ENCODE data around the gene TLL2.
"Not testable (repeated sequence)": the region's sequence is repeated elsewhere in the genome, so short reads cannot be mapped to it uniquely, and the experiment has no call there.

TLL2 gene

DNA sequence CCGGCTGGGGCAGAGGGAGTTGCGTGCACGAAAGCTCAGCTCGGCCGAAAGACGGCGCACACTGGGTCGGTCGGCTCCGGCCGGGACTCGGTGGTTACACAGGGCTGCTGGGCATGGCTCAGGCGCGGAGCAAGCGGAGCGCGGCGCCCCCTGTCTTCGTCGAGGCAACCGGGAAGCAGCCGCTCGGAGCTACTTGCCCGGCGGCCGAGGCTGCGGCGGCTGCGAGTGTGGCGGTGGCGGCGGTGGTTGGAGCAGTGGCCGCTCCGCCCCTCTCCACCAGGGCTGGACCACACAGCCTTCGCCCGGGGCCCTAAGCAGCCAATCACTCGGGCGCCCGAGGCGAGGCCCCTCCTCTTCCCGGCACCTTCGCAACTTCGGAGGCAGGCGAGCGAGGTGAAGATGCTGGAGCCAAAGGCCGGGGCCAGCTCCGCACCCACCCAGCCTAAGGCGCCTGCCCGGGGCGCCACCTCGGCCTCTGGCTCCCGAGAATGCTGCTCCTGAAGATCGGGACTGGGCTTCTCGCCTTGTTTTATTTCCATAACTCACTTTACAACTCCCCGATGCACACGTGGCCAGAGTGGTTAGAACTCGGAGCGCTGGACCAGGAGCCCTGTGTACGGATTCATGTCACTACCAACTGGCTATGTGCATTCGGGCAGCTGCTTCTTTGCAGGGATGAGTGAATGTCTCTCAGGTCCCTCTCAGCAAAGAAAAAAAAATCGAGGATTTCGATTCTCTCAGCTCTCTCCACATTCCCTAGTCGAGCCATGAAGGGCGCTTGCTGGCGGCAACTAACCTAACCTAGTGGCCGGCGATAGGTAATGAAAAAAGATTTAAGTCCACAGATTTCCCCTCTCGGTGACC, at the start of gene TLL2:
TLL2 (minus strand) TSS at position 229 of the 864 bp plus-strand sequence. CDS start 241 bp downstream, outside the sequence.
- DNase-seq, result peak; percentile 81

GRCh38 chr10:96560966-96561887, 47.5 kb upstream of the TLL2 start:
- no peak for DNase-seq

GRCh38 chr10:96560489-96560888, 46.8 kb upstream of the TLL2 start:
- no peak for DNase-seq

GRCh38 chr10:96556003-96556402, 42.3 kb upstream of the TLL2 start:
- no peak for DNase-seq

- no peak for DNase-seq
Observed at GRCh38 chr10:96555330-96555729, 41.6 kb upstream of the TLL2 start.

DNA sequence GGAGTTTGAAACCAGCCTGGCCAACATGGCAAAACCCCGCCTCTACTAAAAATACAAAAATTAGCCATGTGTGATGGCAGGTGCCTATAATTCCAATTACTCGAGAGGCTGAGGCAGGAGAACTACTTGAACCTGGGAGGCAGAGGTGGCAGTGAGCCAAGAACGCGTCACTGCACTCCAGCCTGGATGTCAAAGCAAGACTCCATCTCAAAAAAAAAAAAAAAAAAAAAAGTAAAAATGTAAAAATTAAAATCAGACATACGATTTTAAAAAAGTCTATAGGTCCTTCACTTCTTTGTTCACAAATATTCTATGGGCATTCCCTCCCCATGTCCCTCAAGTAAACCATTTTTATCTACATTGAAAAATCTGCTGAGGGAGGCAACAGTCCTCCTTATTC, 34.9 kb upstream of the TLL2 start:
- no peak for DNase-seq

- not testable (repeated sequence) for DNase-seq
Observed at GRCh38 chr10:96545558-96545957, 31.8 kb upstream of the TLL2 start.

- no peak for DNase-seq
Observed at GRCh38 chr10:96541921-96542320, 28.2 kb upstream of the TLL2 start.

GRCh38 chr10:96540240-96540639, 26.5 kb upstream of the TLL2 start:
- DNase-seq, result no peak

- no peak for DNase-seq
Observed at GRCh38 chr10:96538683-96539082, 25.0 kb upstream of the TLL2 start.

GRCh38 chr10:96536129-96536528, 22.4 kb upstream of the TLL2 start:
- DNase-seq, result no peak

DNA sequence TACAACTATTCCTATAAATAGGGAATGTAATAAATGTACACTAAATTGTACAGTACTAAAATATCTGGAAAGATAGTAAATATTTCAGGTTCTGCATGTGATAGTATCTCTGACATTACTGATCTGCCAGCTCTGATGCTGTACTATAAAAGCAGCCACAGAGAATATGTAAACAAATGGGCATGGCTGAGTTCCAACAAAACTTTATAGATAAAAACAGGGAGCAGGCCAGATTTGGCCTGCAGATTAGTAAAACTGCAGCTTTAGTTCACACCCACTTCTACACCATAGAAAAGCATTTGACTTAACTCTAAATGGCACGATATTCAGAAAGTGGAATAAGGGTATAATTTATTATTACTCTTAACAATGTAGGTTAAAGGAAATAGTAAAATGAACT, 18.8 kb upstream of the TLL2 start:
- DNase-seq, result no peak

GRCh38 chr10:96529634-96530279, 16.0 kb upstream of the TLL2 start:
- DNase-seq, result no peak

GRCh38 chr10:96524741-96525140, 11.0 kb upstream of the TLL2 start:
- DNase-seq, result no peak

- DNase-seq, result no peak
Observed at GRCh38 chr10:96517284-96517683, 3.6 kb upstream of the TLL2 start.

DNA sequence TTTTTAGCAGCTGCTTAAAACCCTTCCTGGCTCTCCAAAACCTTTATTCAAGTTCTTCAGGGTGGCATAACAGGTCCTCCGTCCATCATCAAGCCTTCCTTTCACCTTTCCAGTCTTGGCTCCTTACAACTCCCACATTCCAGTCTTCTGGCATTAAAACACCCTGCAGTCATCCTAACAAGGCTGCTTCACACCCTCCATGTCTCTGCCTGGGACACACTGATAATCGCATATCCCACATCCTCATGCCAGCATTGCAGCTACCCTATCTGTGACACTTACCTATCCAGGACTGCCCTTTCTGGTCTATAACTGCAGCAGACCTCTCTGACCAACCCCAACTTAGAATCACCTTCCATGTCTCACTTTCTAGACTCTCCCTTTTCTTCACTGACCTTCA, 2.6 kb upstream of the TLL2 start:
- no peak for DNase-seq

GRCh38 chr10:96513305-96513697, 425 bp downstream of the TLL2 start:
- DNase-seq, result no peak

- DNase-seq, result no peak
Observed at GRCh38 chr10:96512524-96513304, 1.0 kb downstream of the TLL2 start.

DNA sequence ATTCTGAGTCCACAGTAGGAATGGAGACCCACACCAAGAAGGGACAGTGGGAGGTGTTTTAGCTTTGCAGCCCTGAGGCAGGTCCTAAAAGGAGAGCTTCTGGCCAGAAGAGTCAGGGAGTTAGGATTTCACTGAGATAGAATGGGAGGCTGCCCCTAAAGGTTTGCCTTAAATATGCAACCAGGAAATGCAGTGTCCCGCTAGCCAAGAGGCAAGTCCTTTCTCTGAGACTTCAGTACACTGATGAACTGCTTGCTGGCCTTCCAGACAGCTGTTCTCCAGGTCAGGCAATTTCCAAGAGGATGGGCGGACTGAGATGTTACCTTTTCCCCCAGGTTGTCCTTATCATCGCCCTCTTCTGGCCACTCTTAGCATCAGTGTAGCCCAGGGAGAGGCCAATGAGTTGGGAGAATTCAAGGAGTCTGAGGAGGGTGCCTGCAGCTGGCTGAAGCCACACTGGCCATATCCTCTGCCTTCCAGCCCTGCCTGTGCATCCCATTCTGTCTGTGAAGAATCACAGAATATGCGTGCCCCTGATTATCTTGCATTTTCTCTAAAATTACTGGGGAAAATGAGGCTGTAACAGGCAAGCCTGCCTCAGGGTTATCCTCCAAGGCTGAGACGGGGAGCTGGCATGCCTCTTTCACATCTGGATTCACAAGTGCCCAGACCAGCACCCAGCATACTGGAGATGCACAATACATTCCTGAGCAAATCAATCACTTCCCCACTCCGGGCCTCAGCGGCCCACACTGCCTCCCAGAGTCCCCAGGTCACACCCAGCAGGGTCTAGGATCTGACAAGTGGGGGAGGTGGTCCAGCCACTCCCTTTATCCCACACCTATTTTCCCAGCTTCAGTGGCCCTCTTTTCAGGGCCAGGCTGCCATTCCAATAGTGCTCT, 2.4 kb downstream of the TLL2 start:
- DNase-seq, result peak; percentile 59

DNA sequence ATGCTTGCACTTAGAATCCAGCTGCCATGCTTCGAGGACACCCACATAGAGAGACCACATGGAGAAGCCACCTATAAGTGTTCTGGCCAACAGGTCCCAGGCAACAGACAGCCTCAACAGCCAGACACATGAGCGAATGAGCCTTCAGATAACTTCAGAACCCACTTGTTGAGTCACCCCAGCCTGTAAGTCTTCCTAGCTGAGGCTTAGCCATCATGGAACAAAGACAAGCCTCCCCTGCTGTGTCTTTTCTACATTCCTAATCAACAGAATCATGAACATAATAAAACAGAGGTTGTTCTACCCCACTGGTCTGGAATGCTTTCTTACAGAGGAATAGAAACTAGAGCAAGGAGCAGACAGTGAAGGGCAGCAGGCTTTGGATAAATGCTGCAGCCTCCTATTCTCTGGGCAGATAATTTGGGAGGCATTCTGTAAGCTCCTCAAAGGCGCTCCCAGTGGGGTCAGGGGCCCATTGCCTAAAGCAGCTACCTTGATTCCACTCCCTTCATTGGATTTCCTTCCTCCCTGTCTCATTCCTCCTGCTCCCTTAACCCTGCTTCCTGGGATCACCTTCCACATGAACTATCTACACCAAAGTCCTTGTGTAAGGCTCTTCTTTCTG, 4.6 kb downstream of the TLL2 start:
- DNase-seq, result no peak

DNA sequence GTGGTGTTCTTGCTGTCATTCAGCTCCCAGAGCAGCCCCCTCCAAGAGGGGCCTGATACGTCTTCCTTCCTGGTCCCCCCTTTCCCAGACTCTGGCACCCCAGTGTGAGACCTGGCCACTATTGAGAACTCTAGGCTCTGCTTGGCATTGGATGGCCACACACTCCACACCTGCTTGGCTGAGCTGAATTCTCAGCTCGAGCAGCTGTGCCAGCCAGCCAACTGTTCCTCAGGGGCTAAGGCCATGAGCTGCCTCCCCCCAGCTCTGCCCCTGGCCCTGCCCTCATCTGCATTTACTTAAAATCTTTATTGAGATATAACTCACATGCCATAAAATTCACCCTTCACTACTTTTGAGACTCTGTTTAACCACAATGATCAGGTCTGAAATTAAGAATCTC, 6.7 kb downstream of the TLL2 start:
- DNase-seq, result no peak

All from 8988T (cell line).